CD4-positive, alpha-beta memory T cell (primary cell): Measurements from ENCODE around the gene SLC35B2. TPM values are rescaled to one million over a fixed set of nuclear protein-coding genes. Genes with fewer than 3 reads are reported as not detected.

ENCODE experiments used
- CTCF ChIA-PET: fragments of 350-600 bp; sonication (Branson Sonifier 250); formaldehyde crosslinking; loops from one replicate; lab custom pipeline; 2021; ENCODE audit warnings: inconsistent platforms; ENCODE audit not compliant: partially characterized antibody; lab: Charles Lee
- POLR2A ChIA-PET: fragments of 350-600 bp; sonication (Branson Sonifier 250); formaldehyde crosslinking; loops from one replicate; lab custom pipeline; 2021; ENCODE audit not compliant: partially characterized antibody; lab: Charles Lee
- DNase-seq, 5 donors: peaks; one replicate each; pipeline versions ENCODE4 v3.0.0 to v3.0.0-alpha.2; 2020 to 2022; ENCODE audit warnings: mixed read lengths in 1 of 5
- H3K27ac ChIP-seq: one replicate; pipeline ENCODE4 v1.7.0; 2013; ENCODE audit warnings: low read depth, low read length
- H3K27me3 ChIP-seq: 2 replicates; pipeline ENCODE4 v1.7.0; 2013; ENCODE audit warnings: mild to moderate bottlenecking, low read length, moderate library complexity; ENCODE audit not compliant: insufficient read depth
- H3K36me3 ChIP-seq: 2 replicates; pipeline ENCODE4 v1.7.0; 2013; ENCODE audit warnings: mild to moderate bottlenecking, low read length, moderate library complexity; ENCODE audit not compliant: insufficient read depth
- H3K4me1 ChIP-seq: 2 replicates; pipeline ENCODE4 v1.7.0; 2013; ENCODE audit warnings: mild to moderate bottlenecking, low read length, moderate library complexity; ENCODE audit not compliant: insufficient read depth
- H3K4me3 ChIP-seq, 2 donors: one replicate each; pipeline ENCODE4 v1.7.0; 2013; ENCODE audit warnings: low read length in 2 of 2, mild to moderate bottlenecking in 1 of 2
- H3K9me3 ChIP-seq, 2 donors: one replicate each; pipeline ENCODE4 v1.7.0; 2013; ENCODE audit warnings: low read length in 2 of 2, control low read depth in 1 of 2; ENCODE audit not compliant: control insufficient read depth in 1 of 2
- H3K27ac Mint-ChIP-seq, 7 donors: one replicate each; pipeline ENCODE4 v1.8.0; 2020 to 2021; ENCODE audit warnings: mixed read lengths in 7 of 7, mild to moderate bottlenecking in 6 of 7, inconsistent platforms in 3 of 7, moderate library complexity in 3 of 7
- H3K27me3 Mint-ChIP-seq, 2 donors: one replicate each; pipeline ENCODE4 v1.8.0; 2020 to 2021; ENCODE audit warnings: mixed read lengths in 2 of 2
- H3K36me3 Mint-ChIP-seq, 2 donors: one replicate each; pipeline ENCODE4 v1.8.0; 2020 to 2021; ENCODE audit warnings: mixed read lengths in 2 of 2, inconsistent platforms in 1 of 2, mild to moderate bottlenecking in 1 of 2
- H3K4me1 Mint-ChIP-seq, 4 donors: one replicate each; pipeline ENCODE4 v1.8.0; 2020 to 2021; ENCODE audit warnings: mixed read lengths in 4 of 4, mild to moderate bottlenecking in 1 of 4
- H3K4me3 Mint-ChIP-seq, 8 donors: one replicate each; pipeline ENCODE4 v1.8.0; 2020 to 2021; ENCODE audit warnings: mixed read lengths in 8 of 8, mild to moderate bottlenecking in 7 of 8, moderate library complexity in 6 of 8, inconsistent platforms in 3 of 8
- H3K9me3 Mint-ChIP-seq, 8 donors: one replicate each; pipeline ENCODE4 v1.8.0; 2020 to 2021; ENCODE audit warnings: mixed read lengths in 8 of 8, mild to moderate bottlenecking in 5 of 8, inconsistent platforms in 3 of 8, moderate library complexity in 1 of 8
- intact Hi-C: fragments of 100-400 bp; cut with micrococcal nuclease; formaldehyde crosslinking; loops from one replicate; pipeline ENCODE4 v1.15.1; 2023
- polyA plus RNA-seq, 2 donors: library from polyadenylated mRNA; unstranded; fragments of 300-500 nt; fragmentation: Illumina TruSeq; gene quantifications; one replicate each; pipeline ENCODE4 v1.2.3, GENCODE V29; 2021
- total RNA-seq, 2 experiments: library from RNA; stranded (reverse); gene quantifications; one replicate each; pipeline ENCODE4 v1.2.3, GENCODE V29; 2021

Gene SLC35B2
- total and polyA plus RNA-seq, 4 experiments from 2014 or later: 20.7 to 65.3 (median 31.2) TPM

GRCh38 chr6:44260011-44260410, 2.7 kb upstream of the SLC35B2 start:
- peak overlapping the region in 1 of 7 donors; percentile 80 for H3K27ac Mint-ChIP-seq
- H3K27me3 ChIP-seq: no peaks in the 10 kb centered on the region
- ChIA-PET POLR2A (interaction anchor here (5.9 kb wide), 1 partner anchor 13 kb away, joined by 217 read pairs; the partner anchor contains the start of gene HSP90AB1), CTCF (no interaction called here)
- no peak overlapping the region for H3K4me3 ChIP-seq
- no peaks in the 10 kb centered on the region for H3K9me3 ChIP-seq
- intact Hi-C loops: no loop called here
- no peaks in the 10 kb centered on the region for H3K27me3 Mint-ChIP-seq
- H3K27ac ChIP-seq: no peak overlapping the region
- DNase-seq: no peak
- peaks cover 30% of the 10 kb centered on the region for H3K36me3 ChIP-seq
- H3K4me1 Mint-ChIP-seq: peaks cover 39 to 67% (median 59%) of the 10 kb centered on the region in 4 donors
- H3K9me3 Mint-ChIP-seq: peaks cover 0 to 5% (median 0%) of the 10 kb centered on the region in 8 donors
- H3K4me3 Mint-ChIP-seq: no peak overlapping the region
- peaks cover 65% of the 10 kb centered on the region for H3K4me1 ChIP-seq
- H3K36me3 Mint-ChIP-seq: peaks cover 8 to 55% of the 10 kb centered on the region in 2 donors

GRCh38 chr6:44258921-44259320, 1.6 kb upstream of the SLC35B2 start:
- H3K27ac ChIP-seq: no peak overlapping the region
- peaks cover 40% of the 10 kb centered on the region for H3K36me3 ChIP-seq
- peaks cover 8 to 55% of the 10 kb centered on the region in 2 donors for H3K36me3 Mint-ChIP-seq
- intact Hi-C loops: no loop called here
- ChIA-PET POLR2A (interaction anchor here (5.9 kb wide), 1 partner anchor 12 kb away, joined by 217 read pairs; the partner anchor contains the start of gene HSP90AB1), CTCF (interaction anchor here (0.7 to 8.8 kb wide), 2 partner anchors 9 to 127 kb away, joined by 3 to 82 read pairs; partner anchors contain the start of genes NFKBIE and TMEM151B)
- DNase-seq: no peak
- peak overlapping the region in 5 of 8 donors; percentile 8 to 93 (median 86) for H3K4me3 Mint-ChIP-seq
- H3K9me3 Mint-ChIP-seq: peaks cover 0 to 5% (median 0%) of the 10 kb centered on the region in 8 donors
- H3K4me1 Mint-ChIP-seq: peaks cover 38 to 67% (median 56%) of the 10 kb centered on the region in 4 donors
- H3K27me3 Mint-ChIP-seq: no peaks in the 10 kb centered on the region
- no peaks in the 10 kb centered on the region for H3K9me3 ChIP-seq
- no peak overlapping the region for H3K4me3 ChIP-seq
- no peaks in the 10 kb centered on the region for H3K27me3 ChIP-seq
- H3K4me1 ChIP-seq: peaks cover 58% of the 10 kb centered on the region
- H3K27ac Mint-ChIP-seq: peak overlapping the region; percentile 31 to 97 (median 80)

GRCh38 chr6:44258325-44258863, 1.1 kb upstream of the SLC35B2 start:
- Mint-ChIP-seq H3K4me1 (peaks cover 40 to 66% (median 55%) of the 10 kb centered on the region in 4 donors), H3K27ac (peak overlapping the region; percentile 79 to 97 (median 84)), H3K9me3 (peaks cover 0 to 5% (median 0%) of the 10 kb centered on the region in 8 donors), H3K4me3 (peak overlapping the region; percentile 8 to 93 (median 86)), H3K27me3 (no peaks in the 10 kb centered on the region), H3K36me3 (peaks cover 12 to 58% of the 10 kb centered on the region in 2 donors)
- no peak for DNase-seq
- Histone ChIP-seq H3K27me3 (no peaks in the 10 kb centered on the region), H3K27ac (peak overlapping the region; percentile 82), H3K9me3 (no peaks in the 10 kb centered on the region), H3K36me3 (peaks cover 45% of the 10 kb centered on the region), H3K4me1 (peaks cover 52% of the 10 kb centered on the region), H3K4me3 (no peak overlapping the region)
- intact Hi-C loops: no loop called here
- ChIA-PET CTCF (interaction anchor here (0.6 to 8.8 kb wide), 3 partner anchors 9 to 126 kb away, joined by 3 to 82 read pairs (median 3); partner anchors contain the start of genes NFKBIE and TMEM151B), POLR2A (interaction anchor here (5.9 kb wide), 1 partner anchor 12 kb away, joined by 217 read pairs; the partner anchor contains the start of gene HSP90AB1)

- DNase-seq: no peak
- Mint-ChIP-seq H3K27me3 (no peaks in the 10 kb centered on the region), H3K9me3 (peaks cover 0 to 5% (median 0%) of the 10 kb centered on the region in 8 donors), H3K4me3 (peak overlapping the region; percentile 86 to 93 (median 87)), H3K4me1 (peaks cover 39 to 66% (median 54%) of the 10 kb centered on the region in 4 donors), H3K36me3 (peaks cover 17 to 60% of the 10 kb centered on the region in 2 donors), H3K27ac (peak overlapping the region; percentile 80 to 97 (median 96))
- ChIA-PET CTCF (interaction anchor here (0.6 to 8.8 kb wide), 6 partner anchors 10 to 50 kb away, joined by 3 to 82 read pairs (median 6); partner anchors contain the start of genes HSP90AB1, NFKBIE and TMEM151B), POLR2A (interaction anchor here (1.1 to 5.9 kb wide), 7 partner anchors 9 to 130 kb away, joined by 3 to 217 read pairs (median 9); partner anchors contain the start of genes AARS2, CDC5L, HSP90AB1 and NFKBIE)
- Histone ChIP-seq H3K4me1 (peaks cover 47% of the 10 kb centered on the region), H3K9me3 (no peaks in the 10 kb centered on the region), H3K4me3 (peak overlapping the region in 1 of 2 donors; percentile 63), H3K27me3 (no peaks in the 10 kb centered on the region), H3K36me3 (peaks cover 51% of the 10 kb centered on the region), H3K27ac (peak overlapping the region; percentile 82)
- intact Hi-C loops: loop anchor here (1.0 to 2.0 kb wide), 4 partner anchors 7 to 86 kb away; partner anchors contain the start of genes HSP90AB1, NFKBIE and SLC29A1
Observed at GRCh38 chr6:44257753-44258324, 511 bp upstream of the SLC35B2 start.

- Histone ChIP-seq H3K4me1 (peaks cover 35% of the 10 kb centered on the region), H3K9me3 (no peaks in the 10 kb centered on the region), H3K4me3 (peak overlapping the region; percentile 63 to 73), H3K27ac (peak overlapping the region; percentile 82), H3K36me3 (peaks cover 60% of the 10 kb centered on the region), H3K27me3 (no peaks in the 10 kb centered on the region)
- CTCF ChIA-PET: interaction anchor here (0.6 to 8.8 kb wide), 14 partner anchors 10 to 168 kb away, joined by 3 to 82 read pairs (median 8); partner anchors contain the start of genes HSP90AB1, NFKBIE and TMEM151B
- H3K9me3 Mint-ChIP-seq: peaks cover 0 to 5% (median 0%) of the 10 kb centered on the region in 8 donors
- intact Hi-C loops: loop anchor here (1.0 to 2.0 kb wide), 4 partner anchors 9 to 84 kb away; partner anchors contain the start of genes HSP90AB1, NFKBIE and SLC29A1
- POLR2A ChIA-PET: interaction anchor here (0.9 to 5.9 kb wide), 12 partner anchors 10 to 1330 kb away, joined by 3 to 217 read pairs (median 6); partner anchors contain the start of genes AARS2, CDC5L, HSP90AB1 and NFKBIE
- peak overlapping the region; percentile 80 to 97 (median 91) for H3K27ac Mint-ChIP-seq
- DNase-seq: no peak
- H3K4me1 Mint-ChIP-seq: peaks cover 36 to 64% (median 49%) of the 10 kb centered on the region in 4 donors
- H3K4me3 Mint-ChIP-seq: peak overlapping the region; percentile 77 to 94 (median 88)
- H3K36me3 Mint-ChIP-seq: peaks cover 26 to 64% of the 10 kb centered on the region in 2 donors
- no peaks in the 10 kb centered on the region for H3K27me3 Mint-ChIP-seq
Observed at GRCh38 chr6:44256775-44257024, 628 bp downstream of the SLC35B2 start.

GRCh38 chr6:44255871-44256774, 1.2 kb downstream of the SLC35B2 start:
- intact Hi-C loops: loop anchor here (2.0 kb wide), 1 partner anchor 33 kb away; the partner anchor contains the start of gene SLC29A1

More at GRCh38 chr6:44255871-44256774, 1.2 kb downstream of the SLC35B2 start:
- Histone ChIP-seq H3K9me3 (no peaks in the 10 kb centered on the region), H3K36me3 (peaks cover 61% of the 10 kb centered on the region), H3K27ac (peak overlapping the region; percentile 82), H3K27me3 (no peaks in the 10 kb centered on the region), H3K4me1 (peaks cover 31% of the 10 kb centered on the region), H3K4me3 (peak overlapping the region; percentile 63 to 73)
- POLR2A ChIA-PET: interaction anchor here (0.9 to 5.9 kb wide), 12 partner anchors 9 to 1331 kb away, joined by 3 to 217 read pairs (median 6); partner anchors contain the start of genes AARS2, CDC5L, HSP90AB1 and NFKBIE
- H3K4me1 Mint-ChIP-seq: peaks cover 36 to 67% (median 49%) of the 10 kb centered on the region in 4 donors
- H3K27ac Mint-ChIP-seq: peak overlapping the region; percentile 80 to 97 (median 91)
- peaks cover 0 to 5% (median 0%) of the 10 kb centered on the region in 8 donors for H3K9me3 Mint-ChIP-seq
- peaks cover 31 to 68% of the 10 kb centered on the region in 2 donors for H3K36me3 Mint-ChIP-seq
- CTCF ChIA-PET: interaction anchor here (0.6 to 8.8 kb wide), 13 partner anchors 10 to 160 kb away, joined by 3 to 82 read pairs (median 8); partner anchors contain the start of genes HSP90AB1, NFKBIE and TMEM151B
- H3K27me3 Mint-ChIP-seq: no peaks in the 10 kb centered on the region
- H3K4me3 Mint-ChIP-seq: peak overlapping the region; percentile 77 to 94 (median 88)
- no peak for DNase-seq
